Neutrophil (primary cell): Measurements from ENCODE around the gene AREG.

Experiments used
- H3K27ac ChIP-seq: fragments of 200-600 bp; sonication (generic); 2 replicates; pipeline ENCODE4 v1.5.1; 2016; ENCODE audit warnings: mild to moderate bottlenecking, moderate library complexity
- H3K27me3 ChIP-seq: fragments of 200-600 bp; sonication (generic); 2 replicates; pipeline ENCODE4 v1.6.0; 2016; ENCODE audit warnings: mild to moderate bottlenecking
- H3K36me3 ChIP-seq: fragments of 200-600 bp; sonication (generic); 2 replicates; pipeline ENCODE4 v1.5.1; 2017
- H3K4me1 ChIP-seq, 2 experiments: fragments of 200-600 bp in 1 of 2; sonication (generic) in 1 of 2; 1 replicate in 1 of 2; 2 replicates in 1 of 2; pipeline versions ENCODE4 v1.5.1 to v1.6.1; 2013 to 2016; ENCODE audit warnings: low read depth in 1 of 2, low read length in 1 of 2, mild to moderate bottlenecking in 1 of 2, moderate library complexity in 1 of 2; ENCODE audit not compliant: control insufficient read depth in 1 of 2, insufficient read depth in 1 of 2
- H3K4me3 ChIP-seq, 2 experiments: fragments of 200-600 bp in 1 of 2; sonication (generic) in 1 of 2; 1 replicate in 1 of 2; 2 replicates in 1 of 2; pipeline ENCODE4 v1.5.1; 2013 to 2016; ENCODE audit warnings: low read depth in 1 of 2, low read length in 1 of 2, mild to moderate bottlenecking in 1 of 2, moderate library complexity in 1 of 2
- H3K9me3 ChIP-seq: fragments of 200-600 bp; sonication (generic); 2 replicates; pipeline ENCODE4 v1.5.1; 2016
- CTCF ChIP-seq: fragments of 200-600 bp; sonication (generic); IDR thresholded peaks from 2 replicates; pipeline ENCODE4 v1.5.1; 2016; ENCODE audit warnings: antibody characterized with exemption

AREG gene

GRCh38 chr4:74440356-74440755 lies 4.6 kb upstream of the AREG start:
- no peak overlapping the region for H3K27ac ChIP-seq
- H3K27me3 ChIP-seq = no peaks in the 10 kb centered on the region
- no peak for TF ChIP-seq CTCF
- H3K9me3 ChIP-seq = no peaks in the 10 kb centered on the region
- peaks cover 6 to 11% of the 10 kb centered on the region in 2 experiments for H3K4me1 ChIP-seq
- H3K4me3 ChIP-seq = no peak overlapping the region
- H3K36me3 ChIP-seq = no peaks in the 10 kb centered on the region

- peaks cover 10 to 15% of the 10 kb centered on the region in 2 experiments for H3K4me1 ChIP-seq
- no peak overlapping the region for H3K27ac ChIP-seq
- no peak overlapping the region for H3K4me3 ChIP-seq
- H3K27me3 ChIP-seq = no peaks in the 10 kb centered on the region
- H3K9me3 ChIP-seq = no peaks in the 10 kb centered on the region
- no peaks in the 10 kb centered on the region for H3K36me3 ChIP-seq
- no peak for TF ChIP-seq CTCF
Observed at GRCh38 chr4:74441744-74442143, 3.2 kb upstream of the AREG start.

- Histone ChIP-seq H3K4me3 (no peak overlapping the region), H3K27ac (no peak overlapping the region)
Observed at GRCh38 chr4:74446193-74446868, 1.4 kb downstream of the AREG start.

GRCh38 chr4:74446896-74447295 lies 2.0 kb downstream of the AREG start:
- no peak overlapping the region for H3K4me3 ChIP-seq
- H3K9me3 ChIP-seq = no peaks in the 10 kb centered on the region
- H3K36me3 ChIP-seq = no peaks in the 10 kb centered on the region
- no peaks in the 10 kb centered on the region for H3K27me3 ChIP-seq
- H3K4me1 ChIP-seq = peaks cover 10 to 15% of the 10 kb centered on the region in 2 experiments
- H3K27ac ChIP-seq = no peak overlapping the region
- no peak for TF ChIP-seq CTCF

More at GRCh38 chr4:74446193-74446868, 1.4 kb downstream of the AREG start:
- no peaks in the 10 kb centered on the region for H3K9me3 ChIP-seq
- TF ChIP-seq CTCF = no peak
- H3K4me1 ChIP-seq = peaks cover 10 to 15% of the 10 kb centered on the region in 2 experiments
- no peaks in the 10 kb centered on the region for H3K36me3 ChIP-seq
- H3K27me3 ChIP-seq = no peaks in the 10 kb centered on the region

- Histone ChIP-seq H3K4me1 (peaks cover 10 to 15% of the 10 kb centered on the region in 2 experiments), H3K27ac (no peak overlapping the region), H3K36me3 (no peaks in the 10 kb centered on the region), H3K27me3 (no peaks in the 10 kb centered on the region), H3K4me3 (no peak overlapping the region), H3K9me3 (no peaks in the 10 kb centered on the region)
- no peak for TF ChIP-seq CTCF
Observed at GRCh38 chr4:74447636-74448233, 2.8 kb downstream of the AREG start.
